ENCODE results near the gene PUSL1.

GRCh38 chr1:1345860-1346500, 37.6 kb downstream of the PUSL1 start:
- TF ChIP-seq REST (IDR thresholded peaks at IDR 0.05; ENCODE audit: insufficient read depth in 1 of 2, low read depth in 2 of 2, low read length in 2 of 2): no peak
- TF ChIP-seq TAF1 (IDR thresholded peaks at IDR 0.05; ENCODE audit: borderline replicate concordance, insufficient read depth, low read length): no peak
- no peak for TF ChIP-seq SIN3A (IDR thresholded peaks at IDR 0.05; ENCODE audit: borderline replicate concordance, insufficient read depth, low read length)
- no peak for TF ChIP-seq POLR2AphosphoS5 (IDR thresholded peaks at IDR 0.05; ENCODE audit: low read depth, low read length)
- TF ChIP-seq FOXP2 (optimal IDR thresholded peaks at IDR 0.05; ENCODE audit: borderline replicate concordance, extremely low read depth, extremely low read length, insufficient read depth): no peak
